LNCaP clone FGC (cell line): Measurements from ENCODE around the gene EHD2.

Source experiments
- DNase-seq: peaks from one replicate; pipeline ENCODE4 v3.0.0-alpha.2; 2011; ENCODE audit warnings: low read depth
- H3K4me3 ChIP-seq: 2 replicates; pipeline ENCODE4 v1.5.1; 2011; ENCODE audit warnings: mild to moderate bottlenecking, low read depth, low read length, control low read depth
- TF ChIP-seq, protein P1 (sequence below): IDR thresholded peaks from 2 replicates; pipeline ENCODE4 v1.5.1; 2012; ENCODE audit warnings: mild to moderate bottlenecking; ENCODE audit not compliant: control insufficient read depth, insufficient read depth; ENCODE audit errors: extremely low read depth

Gene EHD2

DNA sequence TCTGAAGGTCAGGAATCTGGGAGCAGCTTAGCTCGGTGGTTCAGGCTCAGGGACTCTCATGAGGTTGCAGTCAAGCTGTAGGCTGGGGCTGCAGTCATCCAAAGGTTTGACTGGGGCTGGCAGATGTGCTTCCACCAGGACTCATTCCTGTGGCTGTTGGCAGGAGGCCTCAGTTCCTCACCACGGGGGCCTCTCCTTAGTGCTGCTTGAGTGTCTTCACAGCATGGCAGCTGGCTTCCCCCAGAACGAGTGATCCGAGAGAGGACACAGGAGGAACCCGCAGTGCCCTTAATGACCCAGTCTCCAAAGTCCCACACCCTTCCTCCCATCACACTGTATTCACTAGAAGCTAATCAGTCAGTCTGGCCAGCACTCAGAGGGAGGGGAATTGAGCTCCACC, 38.7 kb upstream of the EHD2 start:
- DNase-seq: no peak
- TF ChIP-seq, protein P1, sequence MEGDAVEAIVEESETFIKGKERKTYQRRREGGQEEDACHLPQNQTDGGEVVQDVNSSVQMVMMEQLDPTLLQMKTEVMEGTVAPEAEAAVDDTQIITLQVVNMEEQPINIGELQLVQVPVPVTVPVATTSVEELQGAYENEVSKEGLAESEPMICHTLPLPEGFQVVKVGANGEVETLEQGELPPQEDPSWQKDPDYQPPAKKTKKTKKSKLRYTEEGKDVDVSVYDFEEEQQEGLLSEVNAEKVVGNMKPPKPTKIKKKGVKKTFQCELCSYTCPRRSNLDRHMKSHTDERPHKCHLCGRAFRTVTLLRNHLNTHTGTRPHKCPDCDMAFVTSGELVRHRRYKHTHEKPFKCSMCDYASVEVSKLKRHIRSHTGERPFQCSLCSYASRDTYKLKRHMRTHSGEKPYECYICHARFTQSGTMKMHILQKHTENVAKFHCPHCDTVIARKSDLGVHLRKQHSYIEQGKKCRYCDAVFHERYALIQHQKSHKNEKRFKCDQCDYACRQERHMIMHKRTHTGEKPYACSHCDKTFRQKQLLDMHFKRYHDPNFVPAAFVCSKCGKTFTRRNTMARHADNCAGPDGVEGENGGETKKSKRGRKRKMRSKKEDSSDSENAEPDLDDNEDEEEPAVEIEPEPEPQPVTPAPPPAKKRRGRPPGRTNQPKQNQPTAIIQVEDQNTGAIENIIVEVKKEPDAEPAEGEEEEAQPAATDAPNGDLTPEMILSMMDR: no peak

GRCh38 chr19:47675271-47675670, 38.0 kb upstream of the EHD2 start:
- no peak overlapping the region for H3K4me3 ChIP-seq
- TF ChIP-seq, protein P1: no peak
- no peak for DNase-seq

More for the DNA sequence above, 38.7 kb upstream of the EHD2 start:
- no peak overlapping the region for H3K4me3 ChIP-seq

GRCh38 chr19:47675859-47676258, 37.4 kb upstream of the EHD2 start:
- H3K4me3 ChIP-seq: no peak overlapping the region
- TF ChIP-seq, protein P1: no peak
- no peak for DNase-seq

DNA sequence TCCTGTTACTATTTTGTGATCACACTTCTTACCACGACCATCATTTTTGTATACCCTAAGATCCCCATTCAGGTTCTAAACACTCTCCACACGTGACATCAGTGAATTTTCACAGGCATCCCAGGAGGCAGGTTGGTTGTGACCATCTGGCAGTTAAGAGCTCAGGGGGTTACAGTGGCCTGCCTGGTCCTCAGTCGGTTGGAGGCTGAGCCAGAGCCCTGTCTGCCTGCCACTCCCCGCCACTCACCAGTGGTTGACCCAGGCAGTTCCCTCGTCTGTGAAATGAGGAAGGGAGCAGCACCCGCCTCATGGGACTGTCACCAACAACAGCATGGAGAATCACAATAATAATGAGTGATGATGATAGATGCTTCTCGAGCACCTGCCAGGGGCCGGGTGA, 36.4 kb upstream of the EHD2 start:
- no peak overlapping the region for H3K4me3 ChIP-seq
- TF ChIP-seq, protein P1: no peak
- DNase-seq: no peak

DNA sequence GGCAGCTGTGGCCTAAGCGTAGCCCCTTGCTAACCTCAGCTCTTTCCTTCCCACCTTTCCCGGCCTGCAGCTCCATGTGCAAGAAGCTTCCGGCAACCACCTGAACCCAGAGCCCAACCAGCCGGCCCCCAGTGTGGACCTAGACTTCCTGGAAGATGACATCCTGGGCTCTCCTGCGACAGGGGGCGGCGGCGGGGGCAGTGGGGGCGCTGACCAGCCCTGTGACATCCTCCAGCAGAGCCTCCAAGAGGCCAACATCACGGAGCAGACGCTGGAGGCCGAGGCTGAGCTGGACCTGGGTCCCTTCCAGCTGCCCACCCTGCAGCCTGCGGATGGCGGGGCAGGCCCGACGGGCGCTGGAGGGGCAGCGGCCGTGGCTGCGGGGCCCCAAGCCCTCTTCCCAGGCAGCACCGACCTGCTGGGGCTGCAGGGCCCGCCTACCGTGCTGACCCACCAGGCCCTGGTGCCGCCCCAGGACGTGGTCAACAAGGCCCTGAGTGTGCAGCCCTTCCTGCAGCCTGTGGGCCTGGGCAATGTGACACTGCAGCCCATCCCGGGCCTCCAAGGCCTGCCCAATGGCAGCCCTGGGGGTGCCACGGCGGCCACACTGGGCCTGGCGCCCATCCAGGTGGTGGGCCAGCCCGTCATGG, 33.8 kb upstream of the EHD2 start:
- no peak overlapping the region for H3K4me3 ChIP-seq
- TF ChIP-seq, protein P1: no peak
- no peak for DNase-seq

DNA sequence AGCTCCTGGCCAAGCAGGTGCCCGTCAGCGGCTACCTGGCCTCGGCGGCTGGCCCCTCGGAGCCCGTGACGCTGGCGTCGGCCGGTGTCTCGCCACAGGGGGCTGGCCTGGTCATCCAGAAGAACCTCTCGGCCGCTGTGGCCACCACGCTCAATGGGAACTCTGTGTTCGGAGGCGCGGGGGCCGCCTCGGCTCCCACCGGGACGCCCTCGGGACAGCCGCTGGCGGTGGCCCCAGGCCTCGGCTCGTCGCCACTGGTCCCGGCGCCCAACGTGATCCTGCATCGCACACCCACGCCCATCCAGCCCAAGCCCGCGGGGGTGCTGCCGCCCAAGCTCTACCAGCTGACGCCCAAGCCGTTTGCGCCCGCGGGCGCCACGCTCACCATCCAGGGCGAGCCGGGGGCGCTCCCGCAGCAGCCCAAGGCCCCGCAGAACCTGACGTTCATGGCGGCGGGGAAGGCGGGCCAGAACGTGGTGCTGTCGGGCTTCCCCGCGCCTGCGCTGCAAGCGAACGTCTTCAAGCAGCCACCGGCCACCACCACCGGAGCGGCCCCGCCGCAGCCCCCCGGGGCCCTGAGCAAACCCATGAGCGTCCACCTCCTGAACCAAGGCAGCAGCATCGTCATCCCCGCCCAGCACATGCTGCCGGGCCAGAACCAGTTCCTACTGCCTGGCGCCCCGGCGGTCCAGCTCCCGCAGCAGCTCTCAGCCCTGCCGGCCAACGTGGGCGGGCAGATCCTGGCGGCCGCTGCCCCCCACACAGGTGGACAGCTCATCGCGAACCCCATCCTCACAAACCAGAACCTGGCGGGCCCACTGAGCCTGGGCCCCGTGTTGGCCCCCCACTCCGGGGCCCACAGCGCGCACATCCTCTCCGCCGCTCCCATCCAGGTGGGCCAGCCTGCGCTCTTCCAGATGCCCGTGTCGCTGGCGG, 33.0 kb upstream of the EHD2 start:
- DNase-seq: no peak
- TF ChIP-seq, protein P1: no peak
- no peak overlapping the region for H3K4me3 ChIP-seq
